ENCODE measurements around the gene MBD3. TPM values are rescaled to one million over a fixed set of nuclear protein-coding genes. Genes with fewer than 3 reads are reported as not detected.

MBD3 gene
- total and polyA plus RNA-seq, 2 of the 4 experiments (the other 2 are of a cell fraction) = 42.5 to 66.3 TPM

- CTCF ChIA-PET = no interaction called here
- TF ChIP-seq, protein P1, sequence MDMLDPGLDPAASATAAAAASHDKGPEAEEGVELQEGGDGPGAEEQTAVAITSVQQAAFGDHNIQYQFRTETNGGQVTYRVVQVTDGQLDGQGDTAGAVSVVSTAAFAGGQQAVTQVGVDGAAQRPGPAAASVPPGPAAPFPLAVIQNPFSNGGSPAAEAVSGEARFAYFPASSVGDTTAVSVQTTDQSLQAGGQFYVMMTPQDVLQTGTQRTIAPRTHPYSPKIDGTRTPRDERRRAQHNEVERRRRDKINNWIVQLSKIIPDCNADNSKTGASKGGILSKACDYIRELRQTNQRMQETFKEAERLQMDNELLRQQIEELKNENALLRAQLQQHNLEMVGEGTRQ (IDR thresholded peaks at IDR 0.05; ENCODE audit: low read depth, low read length) = no peak
- TF ChIP-seq RCOR1 (IDR thresholded peaks at IDR 0.05; ENCODE audit: insufficient replicate concordance, low read length) = no peak
- no peak for TF ChIP-seq FOS (IDR thresholded peaks at IDR 0.05; ENCODE audit: low read depth, low read length)
- TF ChIP-seq, protein P2, sequence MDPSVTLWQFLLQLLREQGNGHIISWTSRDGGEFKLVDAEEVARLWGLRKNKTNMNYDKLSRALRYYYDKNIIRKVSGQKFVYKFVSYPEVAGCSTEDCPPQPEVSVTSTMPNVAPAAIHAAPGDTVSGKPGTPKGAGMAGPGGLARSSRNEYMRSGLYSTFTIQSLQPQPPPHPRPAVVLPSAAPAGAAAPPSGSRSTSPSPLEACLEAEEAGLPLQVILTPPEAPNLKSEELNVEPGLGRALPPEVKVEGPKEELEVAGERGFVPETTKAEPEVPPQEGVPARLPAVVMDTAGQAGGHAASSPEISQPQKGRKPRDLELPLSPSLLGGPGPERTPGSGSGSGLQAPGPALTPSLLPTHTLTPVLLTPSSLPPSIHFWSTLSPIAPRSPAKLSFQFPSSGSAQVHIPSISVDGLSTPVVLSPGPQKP (IDR thresholded peaks at IDR 0.05; ENCODE audit: borderline replicate concordance, low read depth, low read length) = no peak
- TF ChIP-seq CEBPB (IDR thresholded peaks at IDR 0.05; ENCODE audit: low read depth, low read length) = no peak
- TF ChIP-seq NFE2L2 (IDR thresholded peaks at IDR 0.05; ENCODE audit: low read depth, low read length) = no peak
- TF ChIP-seq SMC3 (IDR thresholded peaks at IDR 0.05; ENCODE audit: low read depth, low read length) = no peak
- TF ChIP-seq, protein P3, sequence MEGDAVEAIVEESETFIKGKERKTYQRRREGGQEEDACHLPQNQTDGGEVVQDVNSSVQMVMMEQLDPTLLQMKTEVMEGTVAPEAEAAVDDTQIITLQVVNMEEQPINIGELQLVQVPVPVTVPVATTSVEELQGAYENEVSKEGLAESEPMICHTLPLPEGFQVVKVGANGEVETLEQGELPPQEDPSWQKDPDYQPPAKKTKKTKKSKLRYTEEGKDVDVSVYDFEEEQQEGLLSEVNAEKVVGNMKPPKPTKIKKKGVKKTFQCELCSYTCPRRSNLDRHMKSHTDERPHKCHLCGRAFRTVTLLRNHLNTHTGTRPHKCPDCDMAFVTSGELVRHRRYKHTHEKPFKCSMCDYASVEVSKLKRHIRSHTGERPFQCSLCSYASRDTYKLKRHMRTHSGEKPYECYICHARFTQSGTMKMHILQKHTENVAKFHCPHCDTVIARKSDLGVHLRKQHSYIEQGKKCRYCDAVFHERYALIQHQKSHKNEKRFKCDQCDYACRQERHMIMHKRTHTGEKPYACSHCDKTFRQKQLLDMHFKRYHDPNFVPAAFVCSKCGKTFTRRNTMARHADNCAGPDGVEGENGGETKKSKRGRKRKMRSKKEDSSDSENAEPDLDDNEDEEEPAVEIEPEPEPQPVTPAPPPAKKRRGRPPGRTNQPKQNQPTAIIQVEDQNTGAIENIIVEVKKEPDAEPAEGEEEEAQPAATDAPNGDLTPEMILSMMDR (conservative IDR thresholded peaks at IDR 0.05; ENCODE audit: low read depth, low read length) = no peak
- no peak for TF ChIP-seq CHD1 (IDR thresholded peaks at IDR 0.05; ENCODE audit: low read depth, low read length)
- no peak for TF ChIP-seq RAD21 (IDR thresholded peaks at IDR 0.05; ENCODE audit: low read length)
- no peak for TF ChIP-seq BHLHE40 (IDR thresholded peaks at IDR 0.05; ENCODE audit: low read depth, low read length)
- TF ChIP-seq MAZ (IDR thresholded peaks at IDR 0.05; ENCODE audit: borderline replicate concordance, low read depth, low read length) = no peak
- TF ChIP-seq RFX5 (IDR thresholded peaks at IDR 0.05; ENCODE audit: low read depth, low read length) = no peak
- TF ChIP-seq MXI1 (IDR thresholded peaks at IDR 0.05; ENCODE audit: borderline replicate concordance, low read depth, low read length) = no peak
Measured at GRCh38 chr19:1636325-1637236, 43.9 kb upstream of the MBD3 start.

More at GRCh38 chr19:1636325-1637236, 43.9 kb upstream of the MBD3 start:
- dilution Hi-C loops (cut with HindIII; ENCODE audit: low sequenced_read_pairs, unreplicated experiment) (no loop called here), in situ Hi-C loops (cut with MboI; ENCODE audit: low sequenced_read_pairs) (no loop called here), intact Hi-C loops (cut with micrococcal nuclease) (no loop called here)
- BruUV-seq (replicated peaks) = no TSS peak
- peaks cover 10 to 62% of the 10 kb centered on the region in 2 experiments for H3K79me1 ChIP-seq (ENCODE audit: low read depth in 1 of 2, low read length in 2 of 2)
- no peak overlapping the region for H3K14ac ChIP-seq (replicated peaks; ENCODE audit: low read depth, low read length)
- H4K8ac ChIP-seq (ENCODE audit: low read depth in 2 of 2, low read length in 2 of 2) = no peak overlapping the region
- POLR2A ChIA-PET (ENCODE audit: unreplicated experiment) = interaction anchor here (0.6 kb wide), 1 partner anchor 12 kb away, joined by 5 read pairs; no protein-coding TSS in a partner anchor
- no peak overlapping the region for H2BK120ac ChIP-seq (ENCODE audit: low read depth, low read length)
- H3K56ac ChIP-seq (ENCODE audit: extremely low read depth, insufficient read depth, low read length) = no peak overlapping the region
- no peaks in the 10 kb centered on the region for H3K4me1 ChIP-seq (ENCODE audit: control insufficient read depth, insufficient read depth, low read length)
- ATAC-seq (ENCODE audit: low read depth) = no peak
- H3K9me1 ChIP-seq (ENCODE audit: insufficient read depth, low read length) = no peaks in the 10 kb centered on the region
- no peak for DNase-seq
- H4K20me1 ChIP-seq (ENCODE audit: insufficient read depth, low read length) = peaks cover 47% of the 10 kb centered on the region
- H2BK20ac ChIP-seq (ENCODE audit: low read depth, low read length) = no peak overlapping the region
- no peak overlapping the region for H3K4me3 ChIP-seq (ENCODE audit: insufficient read depth, low read depth, low read length)
- peaks cover 53% of the 10 kb centered on the region for H3K36me3 ChIP-seq (ENCODE audit: control insufficient read depth, insufficient read depth, low read length)
- H3K4ac ChIP-seq (ENCODE audit: low read depth, low read length) = no peak overlapping the region
- no peaks in the 10 kb centered on the region for H3K27me3 ChIP-seq (ENCODE audit: control insufficient read depth, insufficient read depth, low read length)
- no peak overlapping the region for H3K9ac ChIP-seq (ENCODE audit: low read depth, low read length)
- no peak overlapping the region for H3K27ac ChIP-seq (ENCODE audit: insufficient read depth, low read length)
- no peak overlapping the region for H2AK5ac ChIP-seq (ENCODE audit: low read depth, low read length)
- no peak overlapping the region for H2BK15ac ChIP-seq (ENCODE audit: low read depth, low read length)
- peaks cover 2% of the 10 kb centered on the region; the same call in 1 of the 2 replicates for H3K9me3 ChIP-seq (ENCODE audit: control insufficient read depth, insufficient read depth, low read length)
- no peak overlapping the region for H4K5ac ChIP-seq (ENCODE audit: low read depth, low read length)
- no peak overlapping the region for H3K23ac ChIP-seq (ENCODE audit: low read depth, low read length)
- H2AK9ac ChIP-seq (replicated peaks; ENCODE audit: low read depth, low read length, poor library complexity) = no peak overlapping the region
- H2AFZ ChIP-seq (replicated peaks; ENCODE audit: low read length, poor library complexity) = no peak overlapping the region
- H4K91ac ChIP-seq (ENCODE audit: insufficient read depth, low read depth, low read length) = no peak overlapping the region
- no peak overlapping the region for H3K4me2 ChIP-seq (ENCODE audit: low read depth, low read length)
- WGBS, 2 experiments (ENCODE audit: extremely low coverage in 2 of 2, insufficient read length in 1 of 2) = 93% methylated on average over 16 of the region's 34 CpGs; no CpG with 5 or more reads in 1 of the 2 experiments
- H3K18ac ChIP-seq (ENCODE audit: low read depth, low read length) = no peak overlapping the region
- H2BK5ac ChIP-seq (ENCODE audit: low read depth, low read length, poor library complexity, severe bottlenecking) = no peak overlapping the region
